ENCODE measurements around the gene MPEG1. TPM values are rescaled to one million over a fixed set of nuclear protein-coding genes. Genes with fewer than 3 reads are reported as not detected.

MPEG1 gene
- polyA plus RNA-seq, 4 donors: 1.8 to 40.1 (median 7.6) TPM

DNA sequence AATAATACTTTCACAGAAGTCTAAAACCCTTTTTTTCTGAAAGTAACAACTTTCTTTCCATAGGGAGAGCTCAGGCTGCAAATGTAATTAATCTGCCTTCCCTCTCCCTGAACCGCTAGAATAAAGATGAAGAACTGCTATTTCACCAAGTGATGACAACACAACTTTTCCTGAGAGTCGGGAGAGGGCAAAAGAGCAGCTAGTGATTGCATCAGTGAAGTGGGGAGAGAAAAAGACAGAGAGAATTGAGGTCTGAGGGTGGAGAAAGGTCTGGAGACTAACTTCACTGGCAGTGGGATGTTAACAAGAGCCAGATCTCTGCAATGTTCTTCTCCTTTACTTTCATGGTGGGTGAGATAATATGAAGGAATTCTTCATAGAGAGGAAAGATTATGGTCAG is 10.9 kb upstream of the MPEG1 start:
- Histone ChIP-seq H3K36me3 (ENCODE audit: control insufficient read depth in 3 of 3, insufficient read depth in 2 of 3, low read depth in 1 of 3, low read length in 3 of 3) (no peaks in the 10 kb centered on the region), H3K27ac (ENCODE audit: low read depth in 1 of 3, low read length in 2 of 3) (peak overlapping the region in 2 of 3 donors; percentile 36 to 77), H3K4me3 (ENCODE audit: low read depth in 1 of 3, low read length in 3 of 3) (no peak overlapping the region), H3K27me3 (ENCODE audit: control insufficient read depth in 3 of 3, insufficient read depth in 3 of 3, low read length in 3 of 3) (no peaks in the 10 kb centered on the region), H3K4me1 (ENCODE audit: control insufficient read depth in 3 of 3, insufficient read depth in 2 of 3, low read depth in 1 of 3, low read length in 2 of 3) (peaks cover 0 to 3% (median 0%) of the 10 kb centered on the region in 3 donors), H3K9me3 (ENCODE audit: control insufficient read depth in 2 of 2, insufficient read depth in 1 of 2, low read depth in 1 of 2, low read length in 1 of 2) (no peaks in the 10 kb centered on the region)
- DNase-seq: no peak
- 61 to 70% (median 70%) methylated on average over 2 of the region's 2 CpGs for WGBS, 3 donors
- no peak for FAIRE-seq

GRCh38 chr11:59223177-59223576 is 10.4 kb upstream of the MPEG1 start:
- no peak overlapping the region for H3K4me3 ChIP-seq (ENCODE audit: low read depth in 1 of 3, low read length in 3 of 3)
- H3K4me1 ChIP-seq (ENCODE audit: control insufficient read depth in 3 of 3, insufficient read depth in 2 of 3, low read depth in 1 of 3, low read length in 2 of 3): peaks cover 0 to 3% (median 0%) of the 10 kb centered on the region in 3 donors
- H3K9me3 ChIP-seq (ENCODE audit: control insufficient read depth in 2 of 2, insufficient read depth in 1 of 2, low read depth in 1 of 2, low read length in 1 of 2): no peaks in the 10 kb centered on the region
- no peak for DNase-seq
- H3K27me3 ChIP-seq (ENCODE audit: control insufficient read depth in 3 of 3, insufficient read depth in 3 of 3, low read length in 3 of 3): no peaks in the 10 kb centered on the region
- H3K36me3 ChIP-seq (ENCODE audit: control insufficient read depth in 3 of 3, insufficient read depth in 2 of 3, low read depth in 1 of 3, low read length in 3 of 3): no peaks in the 10 kb centered on the region
- peak overlapping the region in 2 of 3 donors; percentile 21 to 77 for H3K27ac ChIP-seq (ENCODE audit: low read depth in 1 of 3, low read length in 2 of 3)
- WGBS, 3 donors: 89 to 100% (median 92%) methylated on average over 1 of the region's 1 CpG
- no peak for FAIRE-seq

DNA sequence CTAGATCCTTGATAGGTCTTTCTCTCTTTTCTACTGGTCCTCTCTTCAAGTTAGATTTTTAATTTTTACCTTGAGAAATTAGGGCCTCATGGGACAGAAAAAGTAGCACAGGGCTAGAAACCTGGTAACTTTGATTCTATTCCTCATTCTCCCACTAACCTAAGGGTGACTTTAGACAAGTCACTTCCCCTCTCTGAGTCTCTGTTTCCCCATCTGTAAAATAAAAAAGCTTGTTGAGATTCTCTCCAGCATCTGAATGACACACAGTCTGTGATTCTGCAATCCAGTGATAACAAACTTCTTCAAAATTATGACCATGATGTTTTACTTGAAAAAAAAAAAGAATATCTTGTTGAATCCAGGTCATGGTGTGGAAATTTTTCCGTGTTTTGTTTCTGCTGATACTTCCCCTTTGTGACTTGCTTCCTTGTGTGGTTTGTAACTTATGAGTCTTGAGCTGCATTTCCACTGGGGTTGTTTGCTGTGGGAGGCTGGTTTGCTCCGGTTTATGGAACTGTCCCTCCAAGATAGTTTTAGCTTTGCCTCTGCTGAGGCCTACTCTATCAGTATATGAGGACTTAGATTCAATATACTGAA is 9.8 kb upstream of the MPEG1 start:
- DNase-seq: no peak
- FAIRE-seq: no peak
- H3K4me3 ChIP-seq (ENCODE audit: low read depth in 1 of 3, low read length in 3 of 3): no peak overlapping the region
- H3K27me3 ChIP-seq (ENCODE audit: control insufficient read depth in 3 of 3, insufficient read depth in 3 of 3, low read length in 3 of 3): no peaks in the 10 kb centered on the region
- H3K4me1 ChIP-seq (ENCODE audit: control insufficient read depth in 3 of 3, insufficient read depth in 2 of 3, low read depth in 1 of 3, low read length in 2 of 3): peaks cover 0 to 3% (median 0%) of the 10 kb centered on the region in 3 donors
- H3K36me3 ChIP-seq (ENCODE audit: control insufficient read depth in 3 of 3, insufficient read depth in 2 of 3, low read depth in 1 of 3, low read length in 3 of 3): no peaks in the 10 kb centered on the region
- H3K27ac ChIP-seq (ENCODE audit: low read depth in 1 of 3, low read length in 2 of 3): peak overlapping the region in 2 of 3 donors; percentile 21 to 85
- no peaks in the 10 kb centered on the region for H3K9me3 ChIP-seq (ENCODE audit: control insufficient read depth in 2 of 2, insufficient read depth in 1 of 2, low read depth in 1 of 2, low read length in 1 of 2)
- 75 to 89% (median 87%) methylated on average over 2 of the region's 2 CpGs for WGBS, 3 donors

- H3K9me3 ChIP-seq (ENCODE audit: control insufficient read depth in 2 of 2, insufficient read depth in 1 of 2, low read depth in 1 of 2, low read length in 1 of 2): no peaks in the 10 kb centered on the region
- no peak overlapping the region for H3K4me3 ChIP-seq (ENCODE audit: low read depth in 1 of 3, low read length in 3 of 3)
- no peak for DNase-seq
- no peaks in the 10 kb centered on the region for H3K36me3 ChIP-seq (ENCODE audit: control insufficient read depth in 3 of 3, insufficient read depth in 2 of 3, low read depth in 1 of 3, low read length in 3 of 3)
- peaks cover 0 to 5% (median 0%) of the 10 kb centered on the region in 3 donors for H3K4me1 ChIP-seq (ENCODE audit: control insufficient read depth in 3 of 3, insufficient read depth in 2 of 3, low read depth in 1 of 3, low read length in 2 of 3)
- no peak for FAIRE-seq
- no peaks in the 10 kb centered on the region for H3K27me3 ChIP-seq (ENCODE audit: control insufficient read depth in 3 of 3, insufficient read depth in 3 of 3, low read length in 3 of 3)
- H3K27ac ChIP-seq (ENCODE audit: low read depth in 1 of 3, low read length in 2 of 3): no peak overlapping the region
- 56 to 64% (median 61%) methylated on average over 4 of the region's 4 CpGs for WGBS, 3 donors
Observed at GRCh38 chr11:59221441-59221840, 8.7 kb upstream of the MPEG1 start.

- Histone ChIP-seq H3K4me3 (ENCODE audit: low read depth in 1 of 3, low read length in 3 of 3) (no peak overlapping the region), H3K4me1 (ENCODE audit: control insufficient read depth in 3 of 3, insufficient read depth in 2 of 3, low read depth in 1 of 3, low read length in 2 of 3) (peaks cover 0 to 5% (median 0%) of the 10 kb centered on the region in 3 donors), H3K9me3 (ENCODE audit: control insufficient read depth in 2 of 2, insufficient read depth in 1 of 2, low read depth in 1 of 2, low read length in 1 of 2) (no peaks in the 10 kb centered on the region), H3K27ac (ENCODE audit: low read depth in 1 of 3, low read length in 2 of 3) (no peak overlapping the region), H3K27me3 (ENCODE audit: control insufficient read depth in 3 of 3, insufficient read depth in 3 of 3, low read length in 3 of 3) (no peaks in the 10 kb centered on the region), H3K36me3 (ENCODE audit: control insufficient read depth in 3 of 3, insufficient read depth in 2 of 3, low read depth in 1 of 3, low read length in 3 of 3) (no peaks in the 10 kb centered on the region)
- FAIRE-seq: no peak
- WGBS, 3 donors: 75 to 79% (median 75%) methylated on average over 4 of the region's 4 CpGs
- no peak for DNase-seq
Observed at GRCh38 chr11:59219836-59220235, 7.1 kb upstream of the MPEG1 start.

GRCh38 chr11:59218893-59219292 is 6.2 kb upstream of the MPEG1 start:
- H3K27ac ChIP-seq (ENCODE audit: low read depth in 1 of 3, low read length in 2 of 3): no peak overlapping the region
- no peaks in the 10 kb centered on the region for H3K27me3 ChIP-seq (ENCODE audit: control insufficient read depth in 3 of 3, insufficient read depth in 3 of 3, low read length in 3 of 3)
- no peak for FAIRE-seq
- DNase-seq: no peak
- no peak overlapping the region for H3K4me3 ChIP-seq (ENCODE audit: low read depth in 1 of 3, low read length in 3 of 3)
- 50 to 56% (median 55%) methylated on average over 2 of the region's 2 CpGs for WGBS, 3 donors
- no peaks in the 10 kb centered on the region for H3K9me3 ChIP-seq (ENCODE audit: control insufficient read depth in 2 of 2, insufficient read depth in 1 of 2, low read depth in 1 of 2, low read length in 1 of 2)
- no peaks in the 10 kb centered on the region for H3K36me3 ChIP-seq (ENCODE audit: control insufficient read depth in 3 of 3, insufficient read depth in 2 of 3, low read depth in 1 of 3, low read length in 3 of 3)
- H3K4me1 ChIP-seq (ENCODE audit: control insufficient read depth in 3 of 3, insufficient read depth in 2 of 3, low read depth in 1 of 3, low read length in 2 of 3): peaks cover 0 to 2% (median 0%) of the 10 kb centered on the region in 3 donors

DNA sequence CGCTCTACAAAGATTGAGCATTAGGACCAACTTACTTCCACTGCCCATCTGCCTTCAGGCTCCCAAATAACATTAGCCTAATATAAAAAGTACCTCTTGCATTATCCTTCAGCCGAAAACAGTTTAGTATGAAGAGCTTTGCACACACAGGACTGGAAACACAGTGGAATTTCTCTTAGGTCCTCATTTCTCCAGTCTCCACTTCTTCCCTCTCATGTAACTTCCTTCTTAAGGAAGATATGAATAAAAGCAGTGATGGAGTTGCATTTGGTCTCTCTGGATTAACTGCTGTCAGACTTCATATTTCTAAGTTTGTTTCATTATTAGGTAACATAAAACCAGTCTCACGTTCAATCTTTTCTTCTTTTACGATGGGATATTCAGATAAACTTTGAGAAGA is 5.6 kb upstream of the MPEG1 start:
- H3K27ac ChIP-seq (ENCODE audit: low read depth in 1 of 3, low read length in 2 of 3): no peak overlapping the region
- H3K9me3 ChIP-seq (ENCODE audit: control insufficient read depth in 2 of 2, insufficient read depth in 1 of 2, low read depth in 1 of 2, low read length in 1 of 2): no peaks in the 10 kb centered on the region
- DNase-seq: no peak
- no peaks in the 10 kb centered on the region for H3K36me3 ChIP-seq (ENCODE audit: control insufficient read depth in 3 of 3, insufficient read depth in 2 of 3, low read depth in 1 of 3, low read length in 3 of 3)
- H3K4me1 ChIP-seq (ENCODE audit: control insufficient read depth in 3 of 3, insufficient read depth in 2 of 3, low read depth in 1 of 3, low read length in 2 of 3): peaks cover 0 to 2% (median 0%) of the 10 kb centered on the region in 3 donors
- no peak overlapping the region for H3K4me3 ChIP-seq (ENCODE audit: low read depth in 1 of 3, low read length in 3 of 3)
- 83 to 91% (median 84%) methylated on average over 4 of the region's 4 CpGs for WGBS, 3 donors
- no peaks in the 10 kb centered on the region for H3K27me3 ChIP-seq (ENCODE audit: control insufficient read depth in 3 of 3, insufficient read depth in 3 of 3, low read length in 3 of 3)
- no peak for FAIRE-seq

GRCh38 chr11:59216641-59217564 is 4.2 kb upstream of the MPEG1 start:
- Histone ChIP-seq H3K27me3 (ENCODE audit: control insufficient read depth in 3 of 3, insufficient read depth in 3 of 3, low read length in 3 of 3) (no peaks in the 10 kb centered on the region), H3K4me1 (ENCODE audit: control insufficient read depth in 3 of 3, insufficient read depth in 2 of 3, low read depth in 1 of 3, low read length in 2 of 3) (peaks cover 0 to 2% (median 0%) of the 10 kb centered on the region in 3 donors), H3K36me3 (ENCODE audit: control insufficient read depth in 3 of 3, insufficient read depth in 2 of 3, low read depth in 1 of 3, low read length in 3 of 3) (no peaks in the 10 kb centered on the region), H3K4me3 (ENCODE audit: low read depth in 1 of 3, low read length in 3 of 3) (no peak overlapping the region), H3K9me3 (ENCODE audit: control insufficient read depth in 2 of 2, insufficient read depth in 1 of 2, low read depth in 1 of 2, low read length in 1 of 2) (no peaks in the 10 kb centered on the region), H3K27ac (ENCODE audit: low read depth in 1 of 3, low read length in 2 of 3) (peak overlapping the region in 1 of 3 donors; percentile 67)
- DNase-seq (peak in 1 of 2 donors; percentile 11), FAIRE-seq (no peak)
- WGBS, 3 donors: 34 to 46% (median 36%) methylated on average over 9 of the region's 9 CpGs
